RWPE2 (cell line): ENCODE results near the gene METTL25.

Experiments
- ATAC-seq: fragments of 200-7000 bp; cut with Tn5 transposase; 3 replicates; pipeline ENCODE4 v1.9.1; 2021; ENCODE audit warnings: low read depth
- DNase-seq: peaks from one replicate; pipeline ENCODE4 v3.0.0-alpha.2; 2020; ENCODE audit warnings: low spot score
- H3K27ac ChIP-seq: fragments of 450-650 bp; 2 replicates; pipeline ENCODE4 v1.5.1; 2017; ENCODE audit warnings: mild to moderate bottlenecking; ENCODE audit not compliant: poor library complexity, severe bottlenecking
- H3K27me3 ChIP-seq: fragments of 250-450 bp; sonication (Bioruptor Pico); 2 replicates; pipeline ENCODE4 v1.5.1; 2021; ENCODE audit warnings: mild to moderate bottlenecking, moderate library complexity; ENCODE audit not compliant: insufficient read depth, poor library complexity, severe bottlenecking
- H3K36me3 ChIP-seq: fragments of 250-450 bp; sonication (Bioruptor Pico); 2 replicates; pipeline ENCODE4 v1.5.1; 2020; ENCODE audit warnings: low read depth, mild to moderate bottlenecking, moderate library complexity
- H3K4me1 ChIP-seq: fragments of 250-450 bp; sonication (Bioruptor Pico); 2 replicates; pipeline ENCODE4 v1.5.1; 2021; ENCODE audit warnings: mild to moderate bottlenecking, moderate library complexity; ENCODE audit not compliant: insufficient read depth, poor library complexity, severe bottlenecking
- H3K4me3 ChIP-seq: fragments of 250-450 bp; sonication (Bioruptor Pico); 2 replicates; pipeline ENCODE4 v1.5.1; 2021; ENCODE audit warnings: mild to moderate bottlenecking, moderate library complexity; ENCODE audit not compliant: severe bottlenecking
- H3K9me3 ChIP-seq: fragments of 250-450 bp; sonication (Bioruptor Pico); 2 replicates; pipeline ENCODE4 v1.5.1; 2021; ENCODE audit warnings: mild to moderate bottlenecking, moderate library complexity; ENCODE audit not compliant: severe bottlenecking
- CTCF ChIP-seq: fragments of 450-650 bp; IDR thresholded peaks from one replicate; pipeline ENCODE4 v1.5.1; 2017; ENCODE audit warnings: mild to moderate bottlenecking, moderate library complexity; ENCODE audit not compliant: poor library complexity, severe bottlenecking

Gene METTL25

GRCh38 chr12:82504409-82504808, 146.1 kb downstream of the METTL25 start:
- DNase-seq (no peak), ATAC-seq (no peak)
- no peak for TF ChIP-seq CTCF
- Histone ChIP-seq H3K36me3 (no peaks in the 10 kb centered on the region), H3K4me1 (no peaks in the 10 kb centered on the region), H3K9me3 (no peaks in the 10 kb centered on the region), H3K27me3 (no peaks in the 10 kb centered on the region), H3K27ac (no peak overlapping the region), H3K4me3 (no peak overlapping the region)

GRCh38 chr12:82505150-82505549, 146.8 kb downstream of the METTL25 start:
- H3K4me1 ChIP-seq, result no peaks in the 10 kb centered on the region
- DNase-seq, result no peak
- ATAC-seq, result no peak
- no peaks in the 10 kb centered on the region for H3K27me3 ChIP-seq
- TF ChIP-seq CTCF, result no peak
- H3K9me3 ChIP-seq, result no peaks in the 10 kb centered on the region
- no peak overlapping the region for H3K4me3 ChIP-seq
- no peaks in the 10 kb centered on the region for H3K36me3 ChIP-seq
- H3K27ac ChIP-seq, result no peak overlapping the region

- no peaks in the 10 kb centered on the region for H3K4me1 ChIP-seq
- no peaks in the 10 kb centered on the region for H3K27me3 ChIP-seq
- H3K9me3 ChIP-seq, result no peaks in the 10 kb centered on the region
- no peak overlapping the region for H3K27ac ChIP-seq
- DNase-seq, result no peak
- ATAC-seq, result no peak
- no peak overlapping the region for H3K4me3 ChIP-seq
- no peaks in the 10 kb centered on the region for H3K36me3 ChIP-seq
- TF ChIP-seq CTCF, result no peak
Measured at GRCh38 chr12:82507686-82508085, 149.4 kb downstream of the METTL25 start.

GRCh38 chr12:82510386-82510785, 152.1 kb downstream of the METTL25 start:
- H3K27me3 ChIP-seq, result no peaks in the 10 kb centered on the region
- no peak for ATAC-seq
- no peak overlapping the region for H3K4me3 ChIP-seq
- H3K4me1 ChIP-seq, result no peaks in the 10 kb centered on the region
- H3K27ac ChIP-seq, result no peak overlapping the region
- H3K9me3 ChIP-seq, result no peaks in the 10 kb centered on the region
- TF ChIP-seq CTCF, result no peak
- no peak for DNase-seq
- no peaks in the 10 kb centered on the region for H3K36me3 ChIP-seq

- no peaks in the 10 kb centered on the region for H3K36me3 ChIP-seq
- TF ChIP-seq CTCF, result no peak
- no peak for ATAC-seq
Measured at GRCh38 chr12:82514880-82515279, 156.6 kb downstream of the METTL25 start.

More at GRCh38 chr12:82514880-82515279, 156.6 kb downstream of the METTL25 start:
- no peak for DNase-seq
- no peak overlapping the region for H3K4me3 ChIP-seq
- H3K27ac ChIP-seq, result no peak overlapping the region
- H3K4me1 ChIP-seq, result no peaks in the 10 kb centered on the region
- H3K9me3 ChIP-seq, result no peaks in the 10 kb centered on the region
- H3K27me3 ChIP-seq, result no peaks in the 10 kb centered on the region
